HepG2 (cell line): ENCODE data around the gene NNAT. TPM values are rescaled to one million over a fixed set of nuclear protein-coding genes. Genes with fewer than 3 reads are reported as not detected.

Source experiments
- ATAC-seq: fragments of 200-7000 bp; cut with Tn5 transposase; 3 replicates; pipeline ENCODE4 v1.9.1; 2020; ENCODE audit warnings: mild to moderate bottlenecking, moderate library complexity
- BruUV-seq: library from RNA; stranded (reverse); fragments of 400-500 nt; replicated peaks from 2 replicates; lab custom pipeline; 2021; lab: Mats Ljungman, UMichigan
- CTCF ChIA-PET: fragments of 300-600 bp; formaldehyde crosslinking; extraction: SDS; loops from one replicate; lab custom pipeline; 2021; ENCODE audit warnings: low total read pairs, inconsistent platforms, low intra/inter-chr PET ratio; lab: Yijun Ruan, JAX
- POLR2A ChIA-PET: fragments of 350-600 bp; sonication (Branson Sonifier 250); formaldehyde crosslinking; loops from one replicate; lab custom pipeline; 2020; ENCODE audit warnings: antibody characterized with exemption, inconsistent platforms; lab: Yijun Ruan, JAX
- DNase-seq: peaks from one replicate; pipeline ENCODE4 v3.0.0-alpha.2; 2015; ENCODE audit warnings: low spot score
- FAIRE-seq: peaks from 3 replicates; lab custom pipeline; 2011; peaks lifted over from hg19 to GRCh38; lab: Jason Lieb, UNC
- H2AFZ ChIP-seq: one replicate; pipeline ENCODE4 v1.6.1; 2011; ENCODE audit warnings: low read length, inconsistent platforms
- H3K27ac ChIP-seq: fragments of 300-600 bp; 3 replicates; pipeline ENCODE4 v1.8.0; 2011; ENCODE audit warnings: mixed run types, mild to moderate bottlenecking, mixed read lengths, low read length, inconsistent platforms; ENCODE audit not compliant: insufficient read depth; ENCODE audit errors: extremely low read length
- H3K27me3 ChIP-seq, 2 experiments: fragments of 200-600 bp in 1 of 2; 2 replicates in 1 of 2; 3 replicates in 1 of 2; pipeline versions ENCODE4 v1.6.0 to v1.8.0; 2011; ENCODE audit warnings: low read length in 2 of 2, mild to moderate bottlenecking in 2 of 2, moderate library complexity in 2 of 2, inconsistent platforms in 1 of 2; ENCODE audit not compliant: insufficient read depth in 2 of 2, control insufficient read depth in 1 of 2
- H3K36me3 ChIP-seq, 2 experiments: fragments of 200-600 bp in 1 of 2; replicated peaks in 1 of 2; 2 replicates in 1 of 2; 3 replicates in 1 of 2; pipeline versions ENCODE4 v1.5.1 to v1.8.0; 2011; ENCODE audit warnings: low read length in 2 of 2, inconsistent platforms in 1 of 2; ENCODE audit not compliant: insufficient read depth in 2 of 2, control insufficient read depth in 1 of 2
- H3K4me1 ChIP-seq: 2 replicates; pipeline ENCODE4 v1.5.1; 2012; ENCODE audit warnings: low read length, inconsistent platforms; ENCODE audit not compliant: insufficient read depth
- H3K4me2 ChIP-seq: 2 replicates; pipeline ENCODE4 v1.6.0; 2011; ENCODE audit warnings: low read depth, low read length, inconsistent platforms
- H3K4me3 ChIP-seq, 3 experiments: fragments of 200-600 bp in 1 of 3; sonication (generic), shearing (Covaris generic) in 1 of 3; replicated peaks in 1 of 3; 2 replicates each; pipeline ENCODE4 v1.5.1; 2011 to 2016; ENCODE audit warnings: low read length in 3 of 3, inconsistent platforms in 2 of 3, low read depth in 2 of 3, mild to moderate bottlenecking in 2 of 3, control low read depth in 1 of 3, mixed read lengths in 1 of 3; ENCODE audit not compliant: insufficient read depth in 1 of 3
- H3K79me2 ChIP-seq: one replicate; pipeline ENCODE4 v1.6.1; 2011; ENCODE audit warnings: low read length, inconsistent platforms; ENCODE audit not compliant: insufficient read depth
- H3K9ac ChIP-seq: 2 replicates; pipeline ENCODE4 v1.6.0; 2011; ENCODE audit warnings: mild to moderate bottlenecking, low read depth, low read length, inconsistent platforms; ENCODE audit not compliant: insufficient read depth
- H3K9me3 ChIP-seq: 2 replicates; pipeline ENCODE4 v1.5.1; 2012; ENCODE audit warnings: mild to moderate bottlenecking, low read length
- H4K20me1 ChIP-seq: 2 replicates; pipeline ENCODE4 v1.6.0; 2011; ENCODE audit warnings: inconsistent platforms, mild to moderate bottlenecking, low read length, moderate library complexity; ENCODE audit not compliant: insufficient read depth
- BRD4 ChIP-seq: sonication (generic); formaldehyde crosslinking; IDR thresholded peaks from 2 replicates; pipeline ENCODE4 v1.4.0; 2020; ENCODE audit warnings: missing genetic modification reagents
- MIER3 ChIP-seq: IDR thresholded peaks from 2 replicates; pipeline ENCODE4 v1.6.1; 2016; ENCODE audit warnings: missing compliant biosample characterization, borderline replicate concordance
- SALL2 ChIP-seq: sonication (generic); formaldehyde crosslinking; IDR thresholded peaks from 2 replicates; pipeline ENCODE4 v1.8.1; 2023; ENCODE audit warnings: mild to moderate bottlenecking, missing genetic modification reagents, inconsistent platforms
- SP140L ChIP-seq: sonication (generic); formaldehyde crosslinking; IDR thresholded peaks from 2 replicates; pipeline ENCODE4 v1.4.0; 2020; ENCODE audit warnings: missing genetic modification reagents, borderline replicate concordance
- ZNF10 ChIP-seq: sonication (generic); formaldehyde crosslinking; IDR thresholded peaks from 2 replicates; pipeline ENCODE4 v1.4.0; 2020; ENCODE audit warnings: mild to moderate bottlenecking, low read depth, missing genetic modification reagents, borderline replicate concordance
- ZNF335 ChIP-seq: sonication (generic); formaldehyde crosslinking; IDR thresholded peaks from 2 replicates; pipeline ENCODE4 v1.4.0; 2020; ENCODE audit warnings: missing genetic modification reagents
- ZNF660 ChIP-seq: sonication (generic); formaldehyde crosslinking; IDR thresholded peaks from 2 replicates; pipeline ENCODE4 v1.5.1; 2020; ENCODE audit warnings: mild to moderate bottlenecking, low read depth, missing genetic modification reagents, borderline replicate concordance
- ZNF703 ChIP-seq: sonication (generic); formaldehyde crosslinking; IDR thresholded peaks from 2 replicates; pipeline ENCODE4 v1.5.1; 2020; ENCODE audit warnings: missing genetic modification reagents, mild to moderate bottlenecking, moderate library complexity, borderline replicate concordance
- ZNF879 ChIP-seq: sonication (generic); formaldehyde crosslinking; IDR thresholded peaks from 2 replicates; pipeline ENCODE4 v1.8.1; 2023; ENCODE audit warnings: missing genetic modification reagents
- ZSCAN12 ChIP-seq: sonication (generic); formaldehyde crosslinking; IDR thresholded peaks from 2 replicates; pipeline ENCODE4 v1.9.0; 2021; ENCODE audit warnings: mild to moderate bottlenecking, missing genetic modification reagents
- WGBS: methylation state at CpG from one replicate; pipeline ENCODE4 v1.1.6; 2017; ENCODE audit warnings: low lambda C conversion rate; 5-methylcytosine and 5-hydroxymethylcytosine counted together
- in situ Hi-C: cut with HindIII; loops from 2 replicates; pipeline ENCODE4 v1.10.0; 2017; ENCODE audit warnings: low pct_unique_long_range_greater_than_20kb; ENCODE audit not compliant: extremely low pct_ligation_motif_present
- intact Hi-C: fragments of 100-400 bp; cut with micrococcal nuclease; formaldehyde crosslinking; loops from one replicate; pipeline ENCODE4 v1.10.0; 2022; ENCODE audit not compliant: unreplicated experiment
- polyA plus RNA-seq, 8 experiments: library from polyadenylated mRNA; depleted of rRNA in 3 of 8; stranded (reverse) in 7 of 8; unstranded in 1 of 8; fragments of >200 nt; fragmentation: Illumina TruSeq in 4 of 8; extraction: Trizol in 4 of 8; gene quantifications; 2 replicates each; pipeline versions ENCODE4 v1.2.1 to v1.2.3, GENCODE V29; 2011 to 2016; ENCODE audit warnings: low read depth in 4 of 8, missing spikeins in 1 of 8, mixed read lengths in 1 of 8; ENCODE audit not compliant: insufficient read depth in 1 of 8
- total RNA-seq, 5 experiments: library from RNA; depleted of rRNA; stranded (reverse); fragments of >200 nt; fragmentation: Illumina TruSeq; extraction: Trizol; gene quantifications; 2 replicates each; pipeline ENCODE4 v1.2.3, GENCODE V29; 2016; ENCODE audit warnings: low read depth in 1 of 5
- TF ChIP-seq, protein P1 (sequence below): IDR thresholded peaks from 2 replicates; pipeline ENCODE4 v1.6.1; 2016; ENCODE audit warnings: mild to moderate bottlenecking
- TF ChIP-seq, protein P2 (sequence below): sonication (generic); formaldehyde crosslinking; IDR thresholded peaks from 2 replicates; pipeline ENCODE4 v1.5.0; 2020; ENCODE audit warnings: missing genetic modification reagents

The NNAT gene
- total and polyA plus RNA-seq, 2 of the 13 experiments (the other 11 are each of a cell fraction or from before 2014, with no cell fraction given), result not detected

DNA sequence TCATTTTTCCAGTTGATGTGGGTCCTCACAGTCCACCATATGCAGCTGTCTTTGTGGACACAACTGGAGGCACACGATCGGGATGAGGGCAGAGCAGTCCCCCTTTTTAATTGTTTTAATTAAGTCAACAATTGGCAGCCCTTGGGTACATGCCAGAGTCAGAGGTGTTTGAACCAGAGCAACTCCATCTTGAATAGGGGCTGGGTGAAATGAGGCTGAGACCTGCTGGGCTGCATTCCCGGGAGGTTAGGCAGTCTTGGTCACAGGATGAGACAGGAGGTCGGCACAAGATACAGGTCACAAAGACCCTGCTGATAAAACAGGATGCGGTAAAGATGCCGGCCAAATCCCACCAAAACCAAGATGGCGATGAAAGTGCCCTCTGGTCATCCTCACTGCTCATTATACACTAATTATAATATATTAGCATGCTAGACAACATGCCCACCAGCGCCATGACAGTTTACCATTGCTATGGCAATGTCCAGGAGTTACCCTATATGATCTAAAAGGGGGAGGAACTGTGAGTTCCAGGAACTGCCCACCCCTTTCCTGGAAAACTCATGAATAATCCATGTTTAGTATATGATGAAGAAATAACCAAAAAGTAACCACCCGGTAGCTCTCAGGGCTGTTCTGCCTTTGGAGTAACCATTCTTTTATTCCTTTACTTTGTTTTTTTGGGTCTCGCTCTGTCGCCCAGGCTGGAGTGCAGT, 38.4 kb downstream of the NNAT start (continued):
- TF ChIP-seq, protein P1, sequence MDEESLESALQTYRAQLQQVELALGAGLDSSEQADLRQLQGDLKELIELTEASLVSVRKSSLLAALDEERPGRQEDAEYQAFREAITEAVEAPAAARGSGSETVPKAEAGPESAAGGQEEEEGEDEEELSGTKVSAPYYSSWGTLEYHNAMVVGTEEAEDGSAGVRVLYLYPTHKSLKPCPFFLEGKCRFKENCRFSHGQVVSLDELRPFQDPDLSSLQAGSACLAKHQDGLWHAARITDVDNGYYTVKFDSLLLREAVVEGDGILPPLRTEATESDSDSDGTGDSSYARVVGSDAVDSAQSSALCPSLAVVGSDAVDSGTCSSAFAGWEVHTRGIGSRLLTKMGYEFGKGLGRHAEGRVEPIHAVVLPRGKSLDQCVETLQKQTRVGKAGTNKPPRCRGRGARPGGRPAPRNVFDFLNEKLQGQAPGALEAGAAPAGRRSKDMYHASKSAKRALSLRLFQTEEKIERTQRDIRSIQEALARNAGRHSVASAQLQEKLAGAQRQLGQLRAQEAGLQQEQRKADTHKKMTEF (CRISPR knock-in tag), result no peak
- no peak for TF ChIP-seq SP140L (CRISPR knock-in tag)

DNA sequence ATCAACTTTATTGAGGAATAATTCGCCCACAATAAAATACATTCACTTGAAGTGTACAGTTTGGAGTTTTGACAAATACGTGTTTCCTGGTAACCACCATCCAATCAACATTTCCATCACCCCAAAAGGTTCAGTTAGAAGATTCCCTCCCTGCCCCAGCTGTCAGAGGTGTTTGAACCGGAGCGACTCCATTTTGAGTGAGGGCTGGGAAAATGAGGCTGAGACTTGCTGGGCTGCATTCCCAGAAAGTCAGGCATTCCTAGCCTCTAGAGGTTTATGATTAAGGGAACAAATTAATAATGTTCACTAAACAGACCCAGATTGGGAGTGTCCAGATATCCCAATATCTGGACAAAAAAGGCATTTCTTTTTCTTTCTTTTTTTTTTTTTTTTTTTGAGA, 39.6 kb downstream of the NNAT start:
- POLR2A ChIA-PET, result no interaction called here
- no TSS peak for BruUV-seq
- 48% methylated on average over 4 of the region's 4 CpGs for WGBS
- intact Hi-C loops (loop anchor here (10.0 kb wide), 1 partner anchor 334 kb away; no protein-coding TSS in a partner anchor), in situ Hi-C loops (loop anchor here (25.0 kb wide), 1 partner anchor 652 kb away; no protein-coding TSS in a partner anchor)
- Histone ChIP-seq H3K4me1 (peaks cover 18% of the 10 kb centered on the region), H3K36me3 (no peaks in the 10 kb centered on the region), H3K79me2 (no peaks in the 10 kb centered on the region), H3K4me3 (no peak overlapping the region), H2AFZ (no peak overlapping the region), H3K27ac (no peak overlapping the region), H3K9me3 (no peaks in the 10 kb centered on the region), H3K4me2 (no peak overlapping the region), H3K9ac (no peak overlapping the region), H4K20me1 (no peaks in the 10 kb centered on the region), H3K27me3 (peaks cover 7 to 48% of the 10 kb centered on the region in 2 experiments; a peak in 4 of 5 replicates)
- FAIRE-seq, result no peak
- CTCF ChIA-PET, result no interaction called here
- no peak for DNase-seq
- ATAC-seq, result no peak
- TF ChIP-seq BRD4 (no peak), ZNF335 (no peak), ZSCAN12 (CRISPR knock-in tag) (no peak), ZNF879 (no peak), ZNF660 (CRISPR knock-in tag) (no peak), SALL2 (CRISPR knock-in tag) (no peak), MIER3 (CRISPR knock-in tag) (no peak), ZNF703 (CRISPR knock-in tag) (no peak), ZNF10 (CRISPR knock-in tag) (no peak)
- TF ChIP-seq, protein P2, sequence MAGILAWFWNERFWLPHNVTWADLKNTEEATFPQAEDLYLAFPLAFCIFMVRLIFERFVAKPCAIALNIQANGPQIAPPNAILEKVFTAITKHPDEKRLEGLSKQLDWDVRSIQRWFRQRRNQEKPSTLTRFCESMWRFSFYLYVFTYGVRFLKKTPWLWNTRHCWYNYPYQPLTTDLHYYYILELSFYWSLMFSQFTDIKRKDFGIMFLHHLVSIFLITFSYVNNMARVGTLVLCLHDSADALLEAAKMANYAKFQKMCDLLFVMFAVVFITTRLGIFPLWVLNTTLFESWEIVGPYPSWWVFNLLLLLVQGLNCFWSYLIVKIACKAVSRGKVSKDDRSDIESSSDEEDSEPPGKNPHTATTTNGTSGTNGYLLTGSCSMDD, result no peak
